ENCODE data around the gene IQCH. TPM values are rescaled to one million over a fixed set of nuclear protein-coding genes. Genes with fewer than 3 reads are reported as not detected.

Gene IQCH
- total RNA-seq, 1 experiment from 2014 or later = 2.4 TPM

- Mint-ChIP-seq H3K9me3 (ENCODE audit: unreplicated experiment) (no peaks in the 10 kb centered on the region), H3K4me1 (ENCODE audit: low read depth, unreplicated experiment) (no peaks in the 10 kb centered on the region), H3K27ac (ENCODE audit: unreplicated experiment) (no peak overlapping the region), H3K27me3 (ENCODE audit: insufficient read depth, unreplicated experiment) (no peaks in the 10 kb centered on the region), H3K4me3 (ENCODE audit: unreplicated experiment) (no peak overlapping the region), H3K36me3 (ENCODE audit: insufficient read depth, unreplicated experiment) (no peaks in the 10 kb centered on the region)
- no peak for TF ChIP-seq CTCF (IDR thresholded peaks at IDR 0.05; ENCODE audit: insufficient read depth in 1 of 2, low read depth in 1 of 2, low read length in 1 of 2, severe bottlenecking in 1 of 2, unreplicated experiment in 1 of 2)
- Histone ChIP-seq H3K4me1 (no peaks in the 10 kb centered on the region), H3K36me3 (ENCODE audit: control insufficient read depth, insufficient read depth, low read length) (no peaks in the 10 kb centered on the region), H3K4me3 (ENCODE audit: low read depth, low read length) (no peak overlapping the region), H3K27me3 (replicated peaks; ENCODE audit: control insufficient read depth, insufficient read depth, low read length) (no peaks in the 10 kb centered on the region), H3K9me3 (no peaks in the 10 kb centered on the region)
- ChIA-PET POLR2A (no interaction called here), CTCF (no interaction called here)
- intact Hi-C loops (cut with micrococcal nuclease; ENCODE audit: unreplicated experiment) = no loop called here
- BruUV-seq (replicated peaks) = no TSS peak
- DNase-seq = no peak
Observed at GRCh38 chr15:67311731-67312130, 57.1 kb downstream of the IQCH start.

- Histone ChIP-seq H3K36me3 (ENCODE audit: control insufficient read depth, insufficient read depth, low read length) (no peaks in the 10 kb centered on the region), H3K9me3 (no peaks in the 10 kb centered on the region; the same call in 1 of the 2 replicates), H3K4me3 (ENCODE audit: low read depth, low read length) (no peak overlapping the region), H3K27me3 (replicated peaks; ENCODE audit: control insufficient read depth, insufficient read depth, low read length) (no peaks in the 10 kb centered on the region), H3K4me1 (no peaks in the 10 kb centered on the region)
- ChIA-PET CTCF (no interaction called here), POLR2A (no interaction called here)
- peaks cover 11% of the 10 kb centered on the region for H3K9me3 Mint-ChIP-seq (ENCODE audit: unreplicated experiment)
- H3K27ac Mint-ChIP-seq (ENCODE audit: unreplicated experiment) = no peak overlapping the region
- intact Hi-C loops (cut with micrococcal nuclease; ENCODE audit: unreplicated experiment) = no loop called here
- H3K4me1 Mint-ChIP-seq (ENCODE audit: low read depth, unreplicated experiment) = no peaks in the 10 kb centered on the region
- no peaks in the 10 kb centered on the region for H3K36me3 Mint-ChIP-seq (ENCODE audit: insufficient read depth, unreplicated experiment)
- no peak overlapping the region for H3K4me3 Mint-ChIP-seq (ENCODE audit: unreplicated experiment)
- no peak for TF ChIP-seq CTCF (IDR thresholded peaks at IDR 0.05; ENCODE audit: insufficient read depth in 1 of 2, low read depth in 1 of 2, low read length in 1 of 2, severe bottlenecking in 1 of 2, unreplicated experiment in 1 of 2)
- no peak for DNase-seq
- peaks cover 3% of the 10 kb centered on the region for H3K27me3 Mint-ChIP-seq (ENCODE audit: insufficient read depth, unreplicated experiment)
- BruUV-seq (replicated peaks) = no TSS peak
Observed at GRCh38 chr15:67319961-67320360, 65.4 kb downstream of the IQCH start.

GRCh38 chr15:67321352-67321751 is 66.8 kb downstream of the IQCH start:
- no peaks in the 10 kb centered on the region for H3K36me3 ChIP-seq (ENCODE audit: control insufficient read depth, insufficient read depth, low read length)
- intact Hi-C loops (cut with micrococcal nuclease; ENCODE audit: unreplicated experiment) = no loop called here
- H3K9me3 ChIP-seq = no peaks in the 10 kb centered on the region; the same call in 1 of the 2 replicates
- BruUV-seq (replicated peaks) = no TSS peak
- H3K27me3 Mint-ChIP-seq (ENCODE audit: insufficient read depth, unreplicated experiment) = peaks cover 3% of the 10 kb centered on the region
- TF ChIP-seq CTCF (IDR thresholded peaks at IDR 0.05; ENCODE audit: insufficient read depth in 1 of 2, low read depth in 1 of 2, low read length in 1 of 2, severe bottlenecking in 1 of 2, unreplicated experiment in 1 of 2) = no peak
- no peaks in the 10 kb centered on the region for H3K36me3 Mint-ChIP-seq (ENCODE audit: insufficient read depth, unreplicated experiment)
- POLR2A ChIA-PET = no interaction called here
- H3K4me1 Mint-ChIP-seq (ENCODE audit: low read depth, unreplicated experiment) = no peaks in the 10 kb centered on the region
- CTCF ChIA-PET = interaction anchor here (1.1 kb wide), 1 partner anchor 377 kb away, joined by 3 read pairs; no protein-coding TSS in a partner anchor
- H3K27ac Mint-ChIP-seq (ENCODE audit: unreplicated experiment) = no peak overlapping the region
- no peak for DNase-seq
- no peak overlapping the region for H3K4me3 Mint-ChIP-seq (ENCODE audit: unreplicated experiment)
- H3K9me3 Mint-ChIP-seq (ENCODE audit: unreplicated experiment) = peaks cover 11% of the 10 kb centered on the region
- no peaks in the 10 kb centered on the region for H3K27me3 ChIP-seq (replicated peaks; ENCODE audit: control insufficient read depth, insufficient read depth, low read length)
- no peaks in the 10 kb centered on the region for H3K4me1 ChIP-seq
- no peak overlapping the region for H3K4me3 ChIP-seq (ENCODE audit: low read depth, low read length)
